ENCODE data around the gene MAP2K3.

The MAP2K3 gene

GRCh38 chr17:21300601-21301571, 16.4 kb downstream of the MAP2K3 start:
- Histone ChIP-seq H2AFZ (no peak overlapping the region), H3K4me3 (ENCODE audit: low read depth, low read length) (no peak overlapping the region), H3K9ac (no peak overlapping the region), H3K27me3 (ENCODE audit: control insufficient read depth, insufficient read depth, low read length) (no peaks in the 10 kb centered on the region), H3K27ac (no peak overlapping the region), H3K36me3 (ENCODE audit: control insufficient read depth, insufficient read depth, low read length) (no peaks in the 10 kb centered on the region), H3K79me2 (no peaks in the 10 kb centered on the region), H3K9me3 (ENCODE audit: control insufficient read depth, low read length) (no peaks in the 10 kb centered on the region), H3K4me1 (no peaks in the 10 kb centered on the region), H3K4me2 (ENCODE audit: low read length) (no peak overlapping the region)
- TF ChIP-seq, protein P1, sequence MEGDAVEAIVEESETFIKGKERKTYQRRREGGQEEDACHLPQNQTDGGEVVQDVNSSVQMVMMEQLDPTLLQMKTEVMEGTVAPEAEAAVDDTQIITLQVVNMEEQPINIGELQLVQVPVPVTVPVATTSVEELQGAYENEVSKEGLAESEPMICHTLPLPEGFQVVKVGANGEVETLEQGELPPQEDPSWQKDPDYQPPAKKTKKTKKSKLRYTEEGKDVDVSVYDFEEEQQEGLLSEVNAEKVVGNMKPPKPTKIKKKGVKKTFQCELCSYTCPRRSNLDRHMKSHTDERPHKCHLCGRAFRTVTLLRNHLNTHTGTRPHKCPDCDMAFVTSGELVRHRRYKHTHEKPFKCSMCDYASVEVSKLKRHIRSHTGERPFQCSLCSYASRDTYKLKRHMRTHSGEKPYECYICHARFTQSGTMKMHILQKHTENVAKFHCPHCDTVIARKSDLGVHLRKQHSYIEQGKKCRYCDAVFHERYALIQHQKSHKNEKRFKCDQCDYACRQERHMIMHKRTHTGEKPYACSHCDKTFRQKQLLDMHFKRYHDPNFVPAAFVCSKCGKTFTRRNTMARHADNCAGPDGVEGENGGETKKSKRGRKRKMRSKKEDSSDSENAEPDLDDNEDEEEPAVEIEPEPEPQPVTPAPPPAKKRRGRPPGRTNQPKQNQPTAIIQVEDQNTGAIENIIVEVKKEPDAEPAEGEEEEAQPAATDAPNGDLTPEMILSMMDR (IDR thresholded peaks at IDR 0.05) = no peak

- Histone ChIP-seq H3K36me3 (ENCODE audit: control insufficient read depth, insufficient read depth, low read length) (no peaks in the 10 kb centered on the region), H3K9ac (no peak overlapping the region), H3K4me2 (ENCODE audit: low read length) (no peak overlapping the region), H2AFZ (no peak overlapping the region), H3K79me2 (no peaks in the 10 kb centered on the region), H3K4me1 (no peaks in the 10 kb centered on the region), H3K9me3 (ENCODE audit: control insufficient read depth, low read length) (no peaks in the 10 kb centered on the region), H3K4me3 (ENCODE audit: low read depth, low read length) (no peak overlapping the region), H3K27ac (no peak overlapping the region), H3K27me3 (ENCODE audit: control insufficient read depth, insufficient read depth, low read length) (no peaks in the 10 kb centered on the region)
- TF ChIP-seq, protein P1 (IDR thresholded peaks at IDR 0.05) = no peak
Measured at GRCh38 chr17:21301593-21302550, 17.4 kb downstream of the MAP2K3 start.

DNA sequence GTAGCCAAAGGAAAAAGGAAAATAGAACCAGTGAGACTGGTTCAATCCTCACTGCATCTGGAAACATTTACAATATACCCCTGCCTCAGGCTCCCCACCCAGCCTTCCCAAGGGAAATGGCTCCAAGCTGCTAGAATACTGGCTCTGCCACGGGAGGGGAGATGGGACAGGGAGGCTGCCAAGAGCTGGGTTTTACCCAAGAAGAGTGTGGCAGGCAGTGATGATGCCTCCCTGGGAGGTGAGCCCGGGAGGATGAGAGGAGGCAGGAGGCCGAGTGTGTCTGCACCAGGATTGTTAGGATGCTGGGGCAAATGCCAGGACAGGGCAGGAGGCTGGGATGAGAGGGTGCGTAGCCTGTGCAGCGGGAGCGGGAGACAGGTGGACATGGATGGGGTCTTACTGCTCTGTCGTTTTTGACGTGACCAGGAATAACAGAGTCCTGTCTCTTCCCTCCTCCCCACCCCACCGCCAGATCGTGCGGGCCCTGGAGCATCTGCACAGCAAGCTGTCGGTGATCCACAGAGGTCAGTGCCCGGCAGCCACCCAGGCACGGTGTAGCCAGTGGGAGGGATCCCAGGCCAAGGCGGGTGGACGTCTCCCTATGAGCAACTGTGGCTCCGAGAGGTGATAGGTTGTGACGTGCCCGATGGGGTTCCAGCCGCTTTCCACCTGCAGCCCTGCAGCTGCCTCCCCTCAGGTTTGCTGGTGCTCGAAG, 18.4 kb downstream of the MAP2K3 start:
- Histone ChIP-seq H3K79me2 (no peaks in the 10 kb centered on the region), H3K9ac (no peak overlapping the region), H3K4me2 (ENCODE audit: low read length) (no peak overlapping the region), H2AFZ (no peak overlapping the region), H3K27ac (no peak overlapping the region), H3K4me3 (ENCODE audit: low read depth, low read length) (no peak overlapping the region), H3K9me3 (ENCODE audit: control insufficient read depth, low read length) (no peaks in the 10 kb centered on the region), H3K27me3 (ENCODE audit: control insufficient read depth, insufficient read depth, low read length) (no peaks in the 10 kb centered on the region), H3K36me3 (ENCODE audit: control insufficient read depth, insufficient read depth, low read length) (no peaks in the 10 kb centered on the region), H3K4me1 (no peaks in the 10 kb centered on the region)
- TF ChIP-seq, protein P1 (IDR thresholded peaks at IDR 0.05) = no peak

GRCh38 chr17:21303441-21304065, 19.0 kb downstream of the MAP2K3 start:
- TF ChIP-seq, protein P1 (IDR thresholded peaks at IDR 0.05) = no peak
- no peaks in the 10 kb centered on the region for H3K9me3 ChIP-seq (ENCODE audit: control insufficient read depth, low read length)
- H3K4me1 ChIP-seq = no peaks in the 10 kb centered on the region
- H3K79me2 ChIP-seq = no peaks in the 10 kb centered on the region
- H2AFZ ChIP-seq = no peak overlapping the region
- H3K36me3 ChIP-seq (ENCODE audit: control insufficient read depth, insufficient read depth, low read length) = no peaks in the 10 kb centered on the region
- H3K9ac ChIP-seq = no peak overlapping the region
- H3K27me3 ChIP-seq (ENCODE audit: control insufficient read depth, insufficient read depth, low read length) = no peaks in the 10 kb centered on the region
- no peak overlapping the region for H3K4me2 ChIP-seq (ENCODE audit: low read length)
- no peak overlapping the region for H3K4me3 ChIP-seq (ENCODE audit: low read depth, low read length)
- H3K27ac ChIP-seq = no peak overlapping the region
